Mucosa of descending colon (tissue), 3 donors: ENCODE results near the gene CUTC. TPM values are rescaled to one million over a fixed set of nuclear protein-coding genes. Genes with fewer than 3 reads are reported as not detected.

Experiments
- ATAC-seq: fragments of 200-7000 bp; cut with Tn5 transposase; one replicate; pipeline ENCODE4 v1.9.1; 2020; ENCODE audit warnings: mild to moderate bottlenecking, moderate library complexity
- DNase-seq, 3 donors: peaks; one replicate each; pipeline ENCODE4 v3.0.0-alpha.2; 2020
- H3K36me3 ChIP-seq: fragments of 200-600 bp; one replicate; pipeline ENCODE4 v1.8.0; 2021; ENCODE audit warnings: low read depth, mild to moderate bottlenecking
- H3K4me1 ChIP-seq: fragments of 200-600 bp; one replicate; pipeline ENCODE4 v1.8.0; 2021; ENCODE audit warnings: low read depth, mild to moderate bottlenecking
- H3K4me3 ChIP-seq: fragments of 200-600 bp; one replicate; pipeline ENCODE4 v1.8.0; 2021; ENCODE audit warnings: mild to moderate bottlenecking
- H3K9me3 ChIP-seq: fragments of 200-600 bp; one replicate; pipeline ENCODE4 v1.8.0; 2021; ENCODE audit warnings: mild to moderate bottlenecking
- CTCF ChIP-seq: fragments of 200-600 bp; IDR thresholded peaks from one replicate; pipeline ENCODE4 v1.8.0; 2022; ENCODE audit warnings: antibody characterized with exemption, mild to moderate bottlenecking
- intact Hi-C, 2 donors: fragments of 100-400 bp; cut with DNase I in 1 of 2; cut with micrococcal nuclease in 1 of 2; formaldehyde crosslinking; loops; one replicate each; pipeline versions ENCODE4 v1.11.0 to v1.11.1; 2022; cut with DNase I, micrococcal nuclease
- total RNA-seq, 3 donors: library from RNA; stranded (reverse); fragmentation: NEBNext Ultra II Directional in 2 of 3; extraction: Animal tissue kit (Norgen Biotek cat#: 25700) in 2 of 3; gene quantifications; one replicate each; pipeline versions ENCODE4 v1.2.1 to v1.2.4, GENCODE V29; 2021 to 2023
- donor health status: DM: no; HTN: no; CAD: no; lungs with moderate emphysema.
- donor health status: DM: no; HTN: no; CAD: no.
- donor health status: DM: no; HTN: yes; CAD: no.

CUTC gene
- total RNA-seq, 3 donors from 2014 or later, result 10.7 to 22.1 (median 11.4) TPM

DNA sequence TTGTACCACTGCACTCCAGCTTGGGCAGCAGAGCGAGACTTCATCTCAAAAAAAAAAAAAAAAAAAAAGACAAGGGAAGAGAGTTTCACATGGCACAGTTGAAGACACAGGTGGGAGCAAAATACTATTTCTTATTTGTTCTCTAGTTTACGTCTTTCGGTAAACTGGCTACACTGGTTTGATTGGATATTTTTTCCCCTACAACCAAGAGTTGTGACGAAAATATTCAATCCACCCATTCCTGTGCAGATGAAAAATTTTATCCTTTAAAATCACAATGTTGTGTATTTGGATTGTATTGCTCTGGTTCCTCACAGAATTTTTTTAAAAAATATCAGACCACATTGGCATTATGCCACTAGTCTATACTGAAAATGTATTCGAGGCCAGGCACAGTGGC, 35.9 kb downstream of the CUTC start:
- no peaks in the 10 kb centered on the region for H3K4me1 ChIP-seq
- H3K9me3 ChIP-seq, result no peaks in the 10 kb centered on the region
- intact Hi-C loops, result no loop called here
- no peaks in the 10 kb centered on the region for H3K36me3 ChIP-seq
- no peak overlapping the region for H3K4me3 ChIP-seq
- no peak for TF ChIP-seq CTCF
- DNase-seq, result no peak
- no peak for ATAC-seq

GRCh38 chr10:99768556-99768955, 36.5 kb downstream of the CUTC start:
- H3K4me3 ChIP-seq, result no peak overlapping the region
- no peaks in the 10 kb centered on the region for H3K9me3 ChIP-seq
- ATAC-seq (no peak), DNase-seq (no peak)
- intact Hi-C loops, result no loop called here
- TF ChIP-seq CTCF, result no peak
- H3K4me1 ChIP-seq, result no peaks in the 10 kb centered on the region
- H3K36me3 ChIP-seq, result no peaks in the 10 kb centered on the region

DNA sequence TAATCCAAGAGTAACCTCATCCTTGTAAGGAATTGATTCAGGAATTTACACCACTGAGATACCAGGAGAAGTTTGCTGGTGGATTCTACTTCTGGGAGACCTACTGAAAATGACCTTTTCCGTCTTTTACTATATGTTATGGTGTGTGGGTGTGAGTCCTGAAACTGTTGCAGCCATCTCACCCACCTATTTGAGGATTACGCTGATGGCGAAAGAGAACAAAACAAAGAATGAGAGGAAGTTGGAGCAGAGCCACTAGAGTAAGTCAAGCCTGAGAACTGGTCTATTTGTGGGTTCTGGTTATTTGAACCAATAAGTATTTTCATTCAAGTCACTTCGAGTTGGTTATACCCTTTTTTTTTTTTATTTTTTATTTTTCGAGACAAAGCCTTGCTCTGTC, 37.7 kb downstream of the CUTC start:
- intact Hi-C loops, result no loop called here
- Histone ChIP-seq H3K4me3 (no peak overlapping the region), H3K4me1 (no peaks in the 10 kb centered on the region), H3K9me3 (no peaks in the 10 kb centered on the region), H3K36me3 (no peaks in the 10 kb centered on the region)
- ATAC-seq, result no peak
- TF ChIP-seq CTCF, result no peak
- no peak for DNase-seq

DNA sequence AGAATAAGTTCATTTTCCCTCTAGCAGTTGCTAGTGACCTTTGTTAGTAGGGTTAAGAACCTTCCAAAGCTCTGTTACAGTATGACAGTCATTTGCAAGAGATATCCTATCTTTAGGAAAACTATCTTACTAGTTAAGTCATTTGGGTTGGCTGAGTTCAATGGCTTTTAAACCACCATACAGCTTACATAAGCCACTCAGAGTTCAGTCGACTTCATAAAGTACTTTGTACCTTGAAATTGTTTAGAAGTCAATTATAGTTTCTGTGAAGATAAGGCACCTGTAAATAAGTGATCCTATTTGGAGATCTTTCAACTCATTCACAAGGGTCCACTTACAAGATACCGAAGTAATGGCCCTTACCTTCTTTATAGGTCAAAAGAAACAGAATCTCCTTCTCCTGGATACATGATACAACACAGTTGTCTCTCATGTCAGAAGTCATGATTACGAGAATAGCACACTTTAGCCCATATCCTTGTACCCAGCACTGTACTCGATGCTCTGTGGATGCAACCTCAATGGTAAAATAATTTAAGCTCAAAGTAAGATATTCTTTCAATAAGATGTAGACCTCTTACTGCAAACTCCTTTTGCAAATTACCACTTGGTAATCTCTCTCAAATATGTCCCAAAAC, 38.5 kb downstream of the CUTC start:
- no peak overlapping the region for H3K4me3 ChIP-seq
- H3K9me3 ChIP-seq, result no peaks in the 10 kb centered on the region
- TF ChIP-seq CTCF, result no peak
- DNase-seq, result no peak
- intact Hi-C loops, result no loop called here
- no peaks in the 10 kb centered on the region for H3K4me1 ChIP-seq
- no peaks in the 10 kb centered on the region for H3K36me3 ChIP-seq
- ATAC-seq, result peak; percentile 38

DNA sequence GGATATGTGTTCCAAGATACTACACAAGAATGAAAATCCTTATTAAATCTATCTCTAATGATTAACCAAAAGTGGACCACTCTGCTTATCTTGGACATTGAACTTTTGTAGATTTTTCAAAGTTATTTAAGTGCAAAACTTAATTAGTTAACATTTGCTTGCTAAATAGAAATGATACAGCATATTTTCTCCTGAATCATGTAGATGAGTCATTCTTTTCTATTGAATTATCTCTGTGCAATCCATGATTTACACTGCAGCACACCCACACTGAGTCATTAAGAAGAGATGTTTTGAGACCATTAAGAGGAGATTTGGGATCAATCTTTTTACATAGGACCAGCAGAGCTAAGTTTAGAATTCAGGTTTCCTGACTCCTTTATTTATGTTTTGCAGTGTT, 43.8 kb downstream of the CUTC start:
- intact Hi-C loops, result no loop called here
- H3K9me3 ChIP-seq, result no peaks in the 10 kb centered on the region
- ATAC-seq (peak; percentile 71), DNase-seq (no peak)
- no peaks in the 10 kb centered on the region for H3K36me3 ChIP-seq
- H3K4me1 ChIP-seq, result no peaks in the 10 kb centered on the region
- TF ChIP-seq CTCF, result no peak
- no peak overlapping the region for H3K4me3 ChIP-seq
